ENCODE measurements around the gene SCMH1.
"Not testable (repeated sequence)": the region's sequence is repeated elsewhere in the genome, so short reads cannot be mapped to it uniquely, and the experiment has no call there.

Gene SCMH1

GRCh38 chr1:41251120-41251519, 9.0 kb upstream of the SCMH1 start:
- DNase-seq: not testable (repeated sequence)

- no peak for DNase-seq
These were observed 7.2 kb upstream of the SCMH1 start for GRCh38 chr1:41249319-41249718.

DNA sequence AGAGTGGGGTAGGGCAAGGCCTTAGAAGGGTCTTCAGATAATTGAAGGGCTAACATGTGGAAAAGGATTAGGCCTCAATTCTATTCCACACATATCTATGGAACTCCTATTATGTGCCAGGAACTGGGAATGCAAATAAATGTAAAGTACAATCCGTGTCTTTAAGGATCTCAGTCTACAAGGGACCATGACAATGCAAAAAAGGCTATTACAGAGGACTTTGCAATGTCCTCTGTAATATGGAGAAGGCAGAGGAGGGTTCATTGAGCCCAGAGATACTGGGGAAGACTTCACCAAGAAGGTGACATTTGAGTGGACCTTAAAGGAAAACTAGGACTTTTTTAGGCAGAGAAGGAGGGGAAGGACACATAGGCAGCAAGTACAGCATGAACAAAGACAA, 4.5 kb upstream of the SCMH1 start:
- DNase-seq: no peak

- DNase-seq: no peak
These were observed 3.6 kb upstream of the SCMH1 start for GRCh38 chr1:41245659-41246058.

DNA sequence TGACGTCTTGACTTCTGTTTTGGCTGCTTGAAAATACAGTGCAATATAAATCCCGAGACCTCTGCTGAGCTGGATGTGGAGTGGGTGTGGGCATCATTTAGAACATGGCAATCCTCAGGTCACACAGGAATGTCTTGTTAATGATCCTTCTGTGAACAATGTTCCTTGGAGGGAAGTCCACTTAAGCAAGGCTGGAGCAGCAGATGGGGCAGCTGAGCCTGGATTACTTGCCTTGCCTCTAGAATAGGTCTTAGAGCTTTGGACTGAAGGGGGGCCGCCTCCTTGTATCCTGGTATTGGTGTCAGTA, 926 bp upstream of the SCMH1 start:
- no peak for DNase-seq

DNA sequence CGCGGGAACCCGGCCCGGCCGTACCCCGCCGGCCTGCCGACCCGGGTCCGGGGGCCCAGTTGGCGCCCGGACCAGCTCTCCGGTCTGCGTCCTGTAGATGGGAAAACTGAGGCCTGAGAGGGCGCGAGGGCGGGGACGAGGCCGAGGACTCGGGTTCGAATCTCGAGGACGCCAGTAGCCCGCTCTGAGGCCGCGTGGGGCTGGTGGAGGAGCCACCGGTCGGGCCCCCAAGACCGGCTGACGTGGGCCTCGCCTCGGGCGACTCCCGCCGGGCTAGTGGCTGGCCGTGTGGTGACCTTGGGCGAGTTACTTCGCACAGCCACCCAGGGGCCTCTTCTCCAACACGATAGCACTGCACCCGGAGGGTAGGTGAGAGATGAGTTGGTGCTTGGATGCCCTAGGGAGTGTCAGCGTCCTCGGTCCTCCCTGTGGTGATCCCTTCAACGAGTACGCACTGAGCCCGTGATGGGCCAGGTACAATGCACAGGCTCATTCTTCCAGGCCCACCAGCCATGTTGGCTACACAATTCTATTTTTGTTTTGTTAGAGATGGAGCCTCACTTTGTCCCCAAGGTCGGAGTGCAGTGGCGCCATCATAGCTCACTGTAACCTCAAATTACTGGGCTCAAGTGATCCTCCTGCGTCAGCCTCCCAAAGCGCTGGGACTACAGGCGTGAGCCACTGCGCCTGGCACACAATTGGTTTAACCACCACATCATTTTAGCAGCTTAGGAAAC, 404 bp upstream of the SCMH1 start:
- DNase-seq: peak in 18 of 51 donors; percentile 14 to 55 (median 34)

GRCh38 chr1:41241354-41241748, 755 bp downstream of the SCMH1 start:
- peak in 38 of 51 donors; percentile 13 to 72 (median 39) for DNase-seq

- no peak for DNase-seq
These were observed 1.2 kb downstream of the SCMH1 start for GRCh38 chr1:41240781-41241353.

- peak in 1 of 51 donors; percentile 9 for DNase-seq
These were observed 2.0 kb downstream of the SCMH1 start for GRCh38 chr1:41239988-41240610.

- no peak for DNase-seq
These were observed 3.7 kb downstream of the SCMH1 start for GRCh38 chr1:41238311-41238988.

GRCh38 chr1:41236781-41237180, 5.3 kb downstream of the SCMH1 start:
- DNase-seq: no peak

GRCh38 chr1:41235893-41236292, 6.2 kb downstream of the SCMH1 start:
- no peak for DNase-seq

DNA sequence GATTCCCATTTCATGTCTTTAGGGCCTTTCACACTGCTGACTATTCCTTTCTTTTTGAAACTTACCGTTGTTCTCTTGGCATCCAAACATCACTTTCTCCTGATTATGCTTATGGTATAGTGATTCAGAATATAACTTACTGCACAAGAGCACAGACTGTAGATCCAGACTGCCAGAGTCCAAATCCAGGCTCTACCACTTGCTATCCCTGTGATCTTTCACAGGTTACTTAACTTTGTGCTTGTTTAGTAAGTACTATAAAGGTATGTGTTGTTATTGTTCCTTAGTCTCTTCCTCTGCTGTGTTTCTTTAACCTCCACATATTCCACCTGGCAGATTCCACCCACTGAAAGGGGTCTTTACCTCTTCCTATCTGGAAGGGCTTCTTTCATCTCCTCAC, 8.4 kb downstream of the SCMH1 start:
- no peak for DNase-seq

DNA sequence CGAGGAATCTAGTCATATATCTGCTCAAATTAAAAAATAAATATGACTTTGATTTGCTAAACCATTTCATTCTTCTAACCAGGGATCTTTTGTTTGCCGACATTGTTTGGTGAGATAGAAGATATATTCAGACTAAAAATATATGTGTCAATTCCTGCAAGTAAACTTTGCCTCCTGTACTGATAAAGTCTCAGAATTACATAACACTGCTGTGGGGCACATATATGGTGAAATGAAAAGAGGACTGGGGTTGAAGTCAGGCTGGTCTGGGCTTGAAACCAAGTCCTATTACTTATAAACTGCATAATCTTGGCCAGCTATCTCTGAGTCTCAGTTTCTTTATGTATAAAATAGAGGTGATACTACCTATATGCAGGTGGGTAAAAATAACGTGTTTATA, 9.8 kb downstream of the SCMH1 start:
- DNase-seq: no peak

GRCh38 chr1:41230656-41231055, 11.4 kb downstream of the SCMH1 start:
- no peak for DNase-seq

DNA sequence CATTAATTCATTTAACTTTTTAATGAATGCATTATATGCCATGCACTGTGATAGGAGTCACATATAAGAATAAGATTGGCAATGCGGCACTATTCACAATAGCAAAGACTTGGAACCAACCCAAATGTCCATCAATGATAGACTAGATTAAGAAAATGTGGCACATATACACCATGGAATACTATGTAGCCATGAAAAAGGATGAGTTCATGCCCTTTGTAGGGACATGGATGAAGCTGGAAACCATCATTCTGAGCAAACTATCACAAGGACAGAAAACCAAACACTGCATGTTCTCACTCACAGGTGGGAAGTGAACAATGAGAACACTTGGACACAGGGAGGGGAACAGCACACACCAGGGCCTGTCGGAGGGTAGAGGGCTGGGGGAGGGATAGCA, 12.9 kb downstream of the SCMH1 start:
- not testable (repeated sequence) for DNase-seq

DNA sequence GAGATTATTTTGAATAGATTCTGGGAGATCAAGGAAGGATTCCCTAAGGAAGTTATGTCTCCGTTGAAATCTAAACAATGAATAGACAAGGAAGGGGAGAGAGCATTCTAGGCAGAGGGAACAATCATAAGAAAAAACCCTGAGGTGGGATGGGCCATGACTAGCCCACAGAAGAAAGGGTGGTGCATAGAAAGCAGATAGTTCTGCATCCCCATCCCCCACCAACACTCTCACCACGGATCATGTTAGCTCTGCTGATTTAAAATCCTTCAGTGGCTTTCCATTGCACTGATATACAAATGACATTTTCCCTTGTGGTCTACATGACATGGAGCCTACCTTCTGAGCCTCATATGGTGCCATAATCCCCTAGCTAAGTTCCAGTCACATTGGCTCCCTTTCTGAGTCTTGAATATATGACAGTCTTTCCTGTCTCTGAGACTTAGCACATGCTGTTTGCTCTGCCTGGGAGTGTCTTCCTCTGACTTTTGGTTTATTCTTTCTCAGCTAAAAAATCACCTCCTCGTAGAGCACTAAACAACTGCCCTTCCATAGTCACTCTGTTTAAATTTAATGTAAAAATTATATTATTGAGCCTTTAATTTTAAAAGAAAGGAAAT, 15.2 kb downstream of the SCMH1 start:
- DNase-seq: no peak

DNA sequence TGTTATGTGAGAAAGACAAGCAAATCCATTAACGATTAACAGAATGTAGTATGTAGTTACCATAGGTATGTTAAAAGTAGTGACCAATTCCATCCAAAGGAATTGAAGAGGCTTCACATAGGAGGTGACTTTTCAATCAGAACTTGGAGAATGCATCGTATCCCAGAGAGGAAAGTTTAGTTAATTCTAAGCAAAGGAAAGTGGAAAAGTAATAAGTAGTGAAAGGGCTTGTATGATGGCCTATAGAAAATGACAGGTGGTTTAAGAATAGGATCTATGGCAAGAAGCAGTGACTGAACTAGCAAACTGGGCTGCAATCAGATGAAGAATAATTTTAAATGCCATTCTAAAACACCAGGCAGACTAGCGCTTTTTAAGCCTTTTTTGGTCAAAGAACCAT, 16.6 kb downstream of the SCMH1 start:
- no peak for DNase-seq

- DNase-seq: no peak
These were observed 19.6 kb downstream of the SCMH1 start for GRCh38 chr1:41222496-41222895.

DNA sequence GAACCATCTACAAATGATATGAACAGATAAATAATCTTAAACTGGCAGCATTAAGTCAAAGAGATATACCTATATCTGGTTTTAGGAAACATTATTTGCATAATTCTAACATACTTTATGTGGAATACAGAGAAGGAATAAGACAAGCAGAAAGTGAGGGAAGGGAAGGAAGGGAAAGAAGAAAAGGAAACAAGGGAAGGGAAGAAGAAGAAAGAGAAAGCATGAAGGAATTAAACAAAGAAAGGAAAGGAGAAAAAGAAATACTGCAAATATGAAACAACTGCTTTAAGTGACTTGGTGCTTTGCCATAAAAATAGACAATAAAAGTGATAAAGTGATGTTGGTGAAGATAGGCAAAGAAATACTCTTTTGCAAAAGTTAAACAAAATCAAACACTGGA, 20.1 kb downstream of the SCMH1 start:
- no peak for DNase-seq

GRCh38 chr1:41218152-41218551, 24.0 kb downstream of the SCMH1 start:
- DNase-seq: no peak

GRCh38 chr1:41217441-41217840, 24.7 kb downstream of the SCMH1 start:
- no peak for DNase-seq
